ENCODE results near the gene SLC28A3.

SLC28A3 gene

GRCh38 chr9:84283946-84284345, 56.6 kb downstream of the SLC28A3 start:
- Histone ChIP-seq H3K4me3 (ENCODE audit: low read length) (no peak overlapping the region), H3K4me1 (ENCODE audit: control insufficient read depth, insufficient read depth, low read length) (no peaks in the 10 kb centered on the region), H3K9ac (ENCODE audit: low read length) (no peak overlapping the region), H3K36me3 (ENCODE audit: control insufficient read depth, insufficient read depth, low read length) (no peaks in the 10 kb centered on the region), H3K27ac (ENCODE audit: low read depth, low read length) (no peak overlapping the region), H3K27me3 (ENCODE audit: control insufficient read depth, insufficient read depth, low read length) (no peaks in the 10 kb centered on the region)

DNA sequence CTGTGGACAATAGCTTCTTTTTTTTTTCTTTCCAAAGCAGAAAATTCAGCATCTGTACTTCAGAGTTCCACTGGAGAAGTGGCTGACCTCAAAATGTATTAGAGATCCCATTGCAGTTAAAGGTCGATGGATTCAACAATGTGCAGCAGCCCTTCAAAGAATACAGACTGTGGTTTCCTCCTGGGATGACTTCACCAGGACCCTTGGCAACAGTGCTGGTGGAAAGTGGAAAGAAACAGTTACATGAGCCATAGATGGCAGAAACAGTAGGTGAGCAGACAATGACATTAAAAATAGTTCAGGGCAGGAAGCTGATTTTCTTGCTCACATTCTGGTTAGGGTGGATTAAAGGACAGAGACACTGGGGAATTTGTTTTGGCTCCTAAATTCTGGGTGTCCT, 62.4 kb downstream of the SLC28A3 start:
- Histone ChIP-seq H3K27me3 (ENCODE audit: control insufficient read depth, insufficient read depth, low read length) (no peaks in the 10 kb centered on the region), H3K4me1 (ENCODE audit: control insufficient read depth, insufficient read depth, low read length) (no peaks in the 10 kb centered on the region), H3K27ac (ENCODE audit: low read depth, low read length) (no peak overlapping the region), H3K36me3 (ENCODE audit: control insufficient read depth, insufficient read depth, low read length) (no peaks in the 10 kb centered on the region), H3K9ac (ENCODE audit: low read length) (no peak overlapping the region), H3K4me3 (ENCODE audit: low read length) (no peak overlapping the region)

DNA sequence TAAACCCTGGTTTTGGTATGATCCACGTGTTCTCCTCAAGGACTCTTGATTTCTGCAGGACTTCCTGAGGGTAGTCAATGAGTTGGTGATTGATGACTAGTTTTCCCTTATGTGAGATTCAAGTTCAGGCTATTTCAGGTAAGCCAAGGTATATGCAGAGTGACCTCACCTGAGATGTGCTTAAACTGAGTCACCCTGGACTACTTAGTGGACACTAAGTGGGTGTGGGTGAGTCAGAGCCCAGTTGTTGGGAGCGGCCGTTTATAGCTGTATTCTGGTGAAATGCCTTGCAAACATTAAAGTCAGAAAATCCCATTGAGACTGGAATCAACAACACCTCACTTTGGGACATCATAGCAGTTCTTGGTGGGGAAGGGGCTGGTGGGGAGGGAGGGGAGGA, 62.9 kb downstream of the SLC28A3 start:
- no peaks in the 10 kb centered on the region for H3K36me3 ChIP-seq (ENCODE audit: control insufficient read depth, insufficient read depth, low read length)
- H3K27me3 ChIP-seq (ENCODE audit: control insufficient read depth, insufficient read depth, low read length) = no peaks in the 10 kb centered on the region
- H3K4me3 ChIP-seq (ENCODE audit: low read length) = no peak overlapping the region
- H3K4me1 ChIP-seq (ENCODE audit: control insufficient read depth, insufficient read depth, low read length) = no peaks in the 10 kb centered on the region
- no peak overlapping the region for H3K27ac ChIP-seq (ENCODE audit: low read depth, low read length)
- H3K9ac ChIP-seq (ENCODE audit: low read length) = no peak overlapping the region

GRCh38 chr9:84276741-84277140, 63.8 kb downstream of the SLC28A3 start:
- H3K27ac ChIP-seq (ENCODE audit: low read depth, low read length) = no peak overlapping the region
- no peak overlapping the region for H3K4me3 ChIP-seq (ENCODE audit: low read length)
- H3K36me3 ChIP-seq (ENCODE audit: control insufficient read depth, insufficient read depth, low read length) = no peaks in the 10 kb centered on the region
- no peaks in the 10 kb centered on the region for H3K4me1 ChIP-seq (ENCODE audit: control insufficient read depth, insufficient read depth, low read length)
- no peak overlapping the region for H3K9ac ChIP-seq (ENCODE audit: low read length)
- H3K27me3 ChIP-seq (ENCODE audit: control insufficient read depth, insufficient read depth, low read length) = no peaks in the 10 kb centered on the region

DNA sequence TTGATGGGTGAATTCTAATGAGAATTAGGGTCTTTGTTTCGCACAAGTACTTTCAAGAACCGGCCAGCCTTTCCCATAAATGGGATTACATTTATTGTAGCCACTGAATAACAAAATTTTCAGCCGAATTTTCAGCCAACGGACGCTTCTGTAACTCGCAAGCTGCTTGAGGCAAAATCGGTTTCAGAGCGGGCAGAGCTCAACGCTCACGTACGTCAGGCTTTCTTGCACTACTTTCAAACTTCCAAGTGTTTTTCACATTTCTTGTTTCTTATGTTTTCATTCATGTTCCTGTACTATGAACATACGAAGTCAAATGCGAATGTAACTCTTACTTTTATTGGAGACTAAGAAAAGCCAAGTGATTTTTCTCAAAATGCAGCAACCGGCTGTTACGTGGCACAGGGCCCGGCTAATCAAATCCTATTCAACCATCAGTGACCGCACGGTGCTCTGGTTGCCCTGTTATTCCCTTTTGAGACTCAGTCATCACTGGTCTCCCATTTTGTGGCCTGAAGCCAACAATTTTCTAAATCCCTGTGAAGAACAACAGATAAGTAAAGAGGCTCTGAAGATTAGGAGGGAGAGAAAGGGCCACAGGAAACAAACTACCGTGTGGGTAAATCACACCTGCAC, 68.5 kb downstream of the SLC28A3 start:
- H3K27ac ChIP-seq (ENCODE audit: low read depth, low read length) = no peak overlapping the region
- no peaks in the 10 kb centered on the region for H3K36me3 ChIP-seq (ENCODE audit: control insufficient read depth, insufficient read depth, low read length)
- peak overlapping the region; percentile 5 for H3K4me3 ChIP-seq (ENCODE audit: low read length)
- no peak overlapping the region for H3K9ac ChIP-seq (ENCODE audit: low read length)
- H3K27me3 ChIP-seq (ENCODE audit: control insufficient read depth, insufficient read depth, low read length) = no peaks in the 10 kb centered on the region
- H3K4me1 ChIP-seq (ENCODE audit: control insufficient read depth, insufficient read depth, low read length) = no peaks in the 10 kb centered on the region

DNA sequence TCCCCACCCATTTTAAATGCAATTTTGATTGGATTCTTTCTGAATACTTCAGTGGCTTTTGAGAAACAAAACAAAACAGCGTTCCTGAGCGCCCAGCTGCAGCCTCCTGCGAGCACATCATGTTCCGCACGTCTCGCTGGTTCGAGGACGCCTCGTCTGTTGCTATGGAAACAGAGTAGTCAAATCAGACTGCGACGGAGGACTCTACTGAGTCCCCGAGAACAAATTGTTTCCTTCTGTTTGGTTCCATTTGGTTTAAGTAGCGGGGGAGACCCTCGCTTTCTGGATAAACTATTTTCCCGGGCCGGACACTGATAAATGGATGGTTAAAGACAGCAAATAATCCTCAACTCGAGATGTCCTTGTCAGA, 69.0 kb downstream of the SLC28A3 start:
- Histone ChIP-seq H3K4me1 (ENCODE audit: control insufficient read depth, insufficient read depth, low read length) (no peaks in the 10 kb centered on the region), H3K4me3 (ENCODE audit: low read length) (peak overlapping the region; percentile 5), H3K27ac (ENCODE audit: low read depth, low read length) (no peak overlapping the region), H3K9ac (ENCODE audit: low read length) (no peak overlapping the region), H3K27me3 (ENCODE audit: control insufficient read depth, insufficient read depth, low read length) (no peaks in the 10 kb centered on the region), H3K36me3 (ENCODE audit: control insufficient read depth, insufficient read depth, low read length) (no peaks in the 10 kb centered on the region)

- Histone ChIP-seq H3K27me3 (ENCODE audit: control insufficient read depth, insufficient read depth, low read length) (no peaks in the 10 kb centered on the region), H3K4me1 (ENCODE audit: control insufficient read depth, insufficient read depth, low read length) (no peaks in the 10 kb centered on the region), H3K9ac (ENCODE audit: low read length) (no peak overlapping the region), H3K27ac (ENCODE audit: low read depth, low read length) (no peak overlapping the region), H3K36me3 (ENCODE audit: control insufficient read depth, insufficient read depth, low read length) (no peaks in the 10 kb centered on the region), H3K4me3 (ENCODE audit: low read length) (no peak overlapping the region)
Observed at GRCh38 chr9:84270847-84271530, 69.6 kb downstream of the SLC28A3 start.

GRCh38 chr9:84266087-84266561, 74.4 kb downstream of the SLC28A3 start:
- Histone ChIP-seq H3K27me3 (ENCODE audit: control insufficient read depth, insufficient read depth, low read length) (no peaks in the 10 kb centered on the region), H3K9ac (ENCODE audit: low read length) (no peak overlapping the region), H3K27ac (ENCODE audit: low read depth, low read length) (no peak overlapping the region), H3K4me3 (ENCODE audit: low read length) (no peak overlapping the region), H3K36me3 (ENCODE audit: control insufficient read depth, insufficient read depth, low read length) (no peaks in the 10 kb centered on the region), H3K4me1 (ENCODE audit: control insufficient read depth, insufficient read depth, low read length) (no peaks in the 10 kb centered on the region)

DNA sequence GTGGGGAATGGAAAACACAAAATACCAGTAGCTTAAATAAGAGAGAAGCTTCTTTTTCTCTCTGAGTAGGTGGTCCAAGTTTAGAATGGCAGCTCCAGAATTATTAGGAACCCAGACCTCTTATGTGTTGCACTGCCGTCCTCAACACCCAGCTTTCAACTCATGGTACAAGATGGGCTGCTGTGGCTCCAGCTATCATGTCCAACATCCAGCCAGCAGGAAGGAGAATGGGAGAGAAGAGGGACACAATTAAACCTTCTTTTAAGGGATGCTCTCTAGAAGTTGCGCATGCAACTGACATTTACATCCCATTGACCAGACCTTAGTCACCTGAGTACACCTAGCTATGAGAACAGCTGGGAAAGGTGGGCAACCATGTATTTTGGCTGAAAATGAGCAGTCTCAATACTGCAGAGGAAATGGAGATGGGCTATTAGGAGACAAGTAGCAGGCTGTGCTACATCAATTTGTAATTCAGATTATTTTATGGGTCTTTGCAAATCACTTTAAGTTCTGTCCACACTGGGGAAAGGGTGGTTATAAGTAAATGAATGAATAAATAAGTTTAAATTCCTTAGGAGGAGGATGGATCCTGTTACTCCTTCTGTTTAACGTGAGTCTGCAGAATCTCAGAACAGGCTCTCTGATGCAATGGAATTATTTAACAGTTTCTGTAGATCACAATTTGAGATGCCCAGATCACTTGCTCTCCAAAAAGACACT, 76.1 kb downstream of the SLC28A3 start:
- Histone ChIP-seq H3K27ac (ENCODE audit: low read depth, low read length) (no peak overlapping the region), H3K27me3 (ENCODE audit: control insufficient read depth, insufficient read depth, low read length) (no peaks in the 10 kb centered on the region), H3K4me1 (ENCODE audit: control insufficient read depth, insufficient read depth, low read length) (no peaks in the 10 kb centered on the region), H3K36me3 (ENCODE audit: control insufficient read depth, insufficient read depth, low read length) (no peaks in the 10 kb centered on the region), H3K9ac (ENCODE audit: low read length) (no peak overlapping the region), H3K4me3 (ENCODE audit: low read length) (no peak overlapping the region)

- Histone ChIP-seq H3K27me3 (ENCODE audit: control insufficient read depth, insufficient read depth, low read length) (no peaks in the 10 kb centered on the region), H3K4me1 (ENCODE audit: control insufficient read depth, insufficient read depth, low read length) (no peaks in the 10 kb centered on the region), H3K36me3 (ENCODE audit: control insufficient read depth, insufficient read depth, low read length) (no peaks in the 10 kb centered on the region), H3K9ac (ENCODE audit: low read length) (no peak overlapping the region), H3K27ac (ENCODE audit: low read depth, low read length) (no peak overlapping the region), H3K4me3 (ENCODE audit: low read length) (peak overlapping the region; percentile 55)
Observed at GRCh38 chr9:84261070-84261746, 79.3 kb downstream of the SLC28A3 start.

DNA sequence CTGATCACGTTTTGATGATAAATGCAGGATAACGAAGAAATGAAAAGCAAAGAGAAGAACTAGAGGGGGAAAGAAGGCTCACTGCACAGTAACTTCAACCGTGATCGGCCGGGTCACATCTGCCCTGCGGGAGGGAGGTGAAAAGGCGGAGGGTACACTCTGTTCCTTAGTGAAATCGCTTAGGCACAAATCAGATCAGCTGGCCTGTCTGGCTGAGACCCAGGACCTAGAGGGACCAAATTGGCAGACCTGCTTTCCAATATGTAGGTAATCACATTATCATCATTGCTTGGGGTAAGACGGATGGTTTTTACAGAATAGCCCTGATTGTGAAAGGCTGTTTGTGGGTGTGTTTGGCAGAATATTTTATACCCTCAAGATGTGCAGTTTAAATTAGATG, 82.2 kb downstream of the SLC28A3 start:
- H3K36me3 ChIP-seq (ENCODE audit: control insufficient read depth, insufficient read depth, low read length) = no peaks in the 10 kb centered on the region
- no peak overlapping the region for H3K4me3 ChIP-seq (ENCODE audit: low read length)
- H3K27ac ChIP-seq (ENCODE audit: low read depth, low read length) = no peak overlapping the region

GRCh38 chr9:84255696-84256095, 84.9 kb downstream of the SLC28A3 start:
- H3K27me3 ChIP-seq (ENCODE audit: control insufficient read depth, insufficient read depth, low read length) = no peaks in the 10 kb centered on the region
- H3K4me3 ChIP-seq (ENCODE audit: low read length) = no peak overlapping the region
- H3K9ac ChIP-seq (ENCODE audit: low read length) = no peak overlapping the region

More for the DNA sequence above, 82.2 kb downstream of the SLC28A3 start:
- H3K4me1 ChIP-seq (ENCODE audit: control insufficient read depth, insufficient read depth, low read length) = no peaks in the 10 kb centered on the region
- H3K9ac ChIP-seq (ENCODE audit: low read length) = no peak overlapping the region
- no peaks in the 10 kb centered on the region for H3K27me3 ChIP-seq (ENCODE audit: control insufficient read depth, insufficient read depth, low read length)

More at GRCh38 chr9:84255696-84256095, 84.9 kb downstream of the SLC28A3 start:
- Histone ChIP-seq H3K4me1 (ENCODE audit: control insufficient read depth, insufficient read depth, low read length) (no peaks in the 10 kb centered on the region), H3K36me3 (ENCODE audit: control insufficient read depth, insufficient read depth, low read length) (no peaks in the 10 kb centered on the region), H3K27ac (ENCODE audit: low read depth, low read length) (no peak overlapping the region)
